ENCODE measurements around the gene IL13.

- TF ChIP-seq POLR2A (IDR thresholded peaks at IDR 0.05) (no peak), CTCF (IDR thresholded peaks at IDR 0.05) (no peak)
Observed at GRCh38 chr5:132662925-132663770, 5.2 kb downstream of the IL13 start.

Data from tibial nerve (tissue), 3 donors.